ENCODE data around the gene ATF1.
"Not testable (repeated sequence)": the region's sequence is repeated elsewhere in the genome, so short reads cannot be mapped to it uniquely, and the experiment has no call there.

The ATF1 gene

GRCh38 chr12:50768391-50768790 lies 4.5 kb downstream of the ATF1 start:
- no peak overlapping the region for H3K4me3 ChIP-seq (ENCODE audit: low read depth, low read length)
- no peak for TF ChIP-seq CTCF (conservative IDR thresholded peaks at IDR 0.05; ENCODE audit: low read depth, low read length)
- no peak for DNase-seq (ENCODE audit: low read depth)

GRCh38 chr12:50768813-50769212 lies 4.9 kb downstream of the ATF1 start:
- DNase-seq (ENCODE audit: low read depth), result peak; percentile 5
- H3K4me3 ChIP-seq (ENCODE audit: low read depth, low read length), result not testable (repeated sequence)

GRCh38 chr12:50771409-50771808 lies 7.5 kb downstream of the ATF1 start:
- no peak overlapping the region for H3K4me3 ChIP-seq (ENCODE audit: low read depth, low read length)
- DNase-seq (ENCODE audit: low read depth), result no peak
- TF ChIP-seq CTCF (conservative IDR thresholded peaks at IDR 0.05; ENCODE audit: low read depth, low read length), result no peak

- DNase-seq (ENCODE audit: low read depth), result no peak
- no peak overlapping the region for H3K4me3 ChIP-seq (ENCODE audit: low read depth, low read length)
- no peak for TF ChIP-seq CTCF (conservative IDR thresholded peaks at IDR 0.05; ENCODE audit: low read depth, low read length)
These were observed 8.6 kb downstream of the ATF1 start for GRCh38 chr12:50772470-50772869.

GRCh38 chr12:50772877-50773276 lies 9.0 kb downstream of the ATF1 start:
- DNase-seq (ENCODE audit: low read depth), result no peak
- no peak for TF ChIP-seq CTCF (conservative IDR thresholded peaks at IDR 0.05; ENCODE audit: low read depth, low read length)
- H3K4me3 ChIP-seq (ENCODE audit: low read depth, low read length), result no peak overlapping the region

GRCh38 chr12:50775251-50775650 lies 11.3 kb downstream of the ATF1 start:
- no peak for DNase-seq (ENCODE audit: low read depth)
- H3K4me3 ChIP-seq (ENCODE audit: low read depth, low read length), result no peak overlapping the region
- TF ChIP-seq CTCF (conservative IDR thresholded peaks at IDR 0.05; ENCODE audit: low read depth, low read length), result no peak

- TF ChIP-seq CTCF (conservative IDR thresholded peaks at IDR 0.05; ENCODE audit: low read depth, low read length), result no peak
- no peak overlapping the region for H3K4me3 ChIP-seq (ENCODE audit: low read depth, low read length)
- DNase-seq (ENCODE audit: low read depth), result no peak
These were observed 13.1 kb downstream of the ATF1 start for GRCh38 chr12:50776749-50777728.

Data from choroid plexus epithelial cell (primary cell).